Effector memory CD8-positive, alpha-beta T cell (primary cell): Measurements from ENCODE around the gene CLDN7.

Experiments used
- ATAC-seq: fragments of 150-1000 bp; cut with Tn5 transposase; replicated peaks from 2 replicates; pipeline ENCODE4 v1.10.0; 2021; ENCODE audit warnings: mild to moderate bottlenecking, moderate library complexity
- DNase-seq, 3 experiments: peaks; one replicate each; pipeline ENCODE4 v3.0.0; 2021
- H3K27ac Mint-ChIP-seq, 2 donors: one replicate each; pipeline ENCODE4 v1.8.0; 2022; ENCODE audit warnings: mild to moderate bottlenecking in 2 of 2, mixed read lengths in 2 of 2, moderate library complexity in 2 of 2
- H3K27me3 Mint-ChIP-seq, 2 donors: one replicate each; pipeline ENCODE4 v1.8.0; 2022; ENCODE audit warnings: mixed read lengths in 2 of 2
- H3K36me3 Mint-ChIP-seq: one replicate; pipeline ENCODE4 v1.8.0; 2022; ENCODE audit warnings: mild to moderate bottlenecking, moderate library complexity, mixed read lengths; ENCODE audit not compliant: insufficient read depth
- H3K4me1 Mint-ChIP-seq, 2 donors: one replicate each; pipeline ENCODE4 v1.8.0; 2022; ENCODE audit warnings: low read depth in 2 of 2, mixed read lengths in 2 of 2
- H3K4me3 Mint-ChIP-seq, 2 donors: one replicate each; pipeline ENCODE4 v1.8.0; 2022; ENCODE audit warnings: mild to moderate bottlenecking in 2 of 2, mixed read lengths in 2 of 2, moderate library complexity in 2 of 2
- H3K9me3 Mint-ChIP-seq, 2 donors: one replicate each; pipeline ENCODE4 v1.8.0; 2022; ENCODE audit warnings: mixed read lengths in 2 of 2

The CLDN7 gene

DNA sequence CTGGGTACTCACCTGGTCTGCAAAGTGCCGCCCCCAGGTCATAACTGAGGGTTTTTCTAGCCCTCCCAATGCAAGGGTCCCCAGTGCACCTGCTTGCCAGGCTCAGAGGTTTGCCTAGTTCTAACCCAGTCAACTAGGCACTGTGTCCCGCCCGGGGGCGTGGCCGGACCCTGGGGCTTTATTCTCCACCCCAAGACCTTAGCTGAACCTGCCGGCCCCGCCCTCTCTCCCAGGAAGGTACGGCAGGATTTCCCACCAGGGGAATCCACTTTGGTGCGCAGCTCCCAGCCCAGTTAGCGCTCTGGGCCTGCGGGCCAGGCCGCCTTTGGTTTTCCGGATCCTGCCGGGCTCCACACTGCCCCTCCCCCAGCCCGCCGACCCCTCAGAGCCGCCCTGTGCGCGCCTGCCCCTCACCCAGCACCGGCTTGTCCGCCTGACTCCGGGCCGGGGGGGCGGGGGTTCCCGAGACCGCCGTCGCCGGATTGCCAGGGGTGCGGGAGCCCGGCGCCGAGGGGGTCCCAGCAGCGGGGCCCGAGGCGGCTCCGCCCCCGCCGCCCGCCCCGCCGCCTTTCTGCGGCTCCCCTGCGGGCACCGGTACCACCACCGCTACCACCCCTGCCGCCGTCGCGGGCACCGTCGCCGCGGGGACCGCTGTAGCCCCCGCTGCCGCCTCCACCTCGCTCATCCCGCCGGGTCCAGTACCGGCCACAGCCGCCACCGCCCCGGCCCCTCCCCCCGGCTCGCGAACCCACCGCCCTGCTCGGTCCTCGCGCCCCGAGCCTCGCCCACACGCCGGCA, 31.7 kb upstream of the CLDN7 start:
- Mint-ChIP-seq H3K36me3 (peaks cover 10% of the 10 kb centered on the region), H3K4me1 (peaks cover 15 to 19% of the 10 kb centered on the region in 2 donors), H3K9me3 (no peaks in the 10 kb centered on the region), H3K27ac (peak overlapping the region in 1 of 2 donors; percentile 5), H3K27me3 (peaks cover 17 to 23% of the 10 kb centered on the region in 2 donors), H3K4me3 (peak overlapping the region; percentile 59 to 92)
- DNase-seq, result no peak
- ATAC-seq, result peak; percentile 32

DNA sequence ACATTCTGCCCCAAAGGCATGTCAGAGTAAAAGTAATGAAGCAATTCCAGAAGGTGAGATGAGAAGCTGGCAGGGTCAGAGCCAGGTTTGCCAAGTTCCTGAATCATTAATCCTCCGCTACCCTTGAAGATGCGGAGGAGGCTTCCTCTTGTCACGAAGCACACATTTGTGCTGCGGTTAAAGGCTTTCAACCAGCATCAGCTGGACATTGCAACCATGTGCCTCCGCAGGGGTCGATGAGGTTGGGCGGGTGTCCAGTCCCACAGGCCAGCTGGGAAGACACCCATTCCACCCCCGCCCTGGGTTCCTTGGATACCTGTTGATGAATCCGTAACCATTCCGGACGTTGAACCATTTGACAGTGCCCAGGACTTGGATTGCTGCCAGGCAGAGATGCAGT, 30.9 kb upstream of the CLDN7 start:
- peak overlapping the region; percentile 59 to 92 for H3K4me3 Mint-ChIP-seq
- ATAC-seq, result no peak
- H3K27me3 Mint-ChIP-seq, result peaks cover 18 to 28% of the 10 kb centered on the region in 2 donors

DNA sequence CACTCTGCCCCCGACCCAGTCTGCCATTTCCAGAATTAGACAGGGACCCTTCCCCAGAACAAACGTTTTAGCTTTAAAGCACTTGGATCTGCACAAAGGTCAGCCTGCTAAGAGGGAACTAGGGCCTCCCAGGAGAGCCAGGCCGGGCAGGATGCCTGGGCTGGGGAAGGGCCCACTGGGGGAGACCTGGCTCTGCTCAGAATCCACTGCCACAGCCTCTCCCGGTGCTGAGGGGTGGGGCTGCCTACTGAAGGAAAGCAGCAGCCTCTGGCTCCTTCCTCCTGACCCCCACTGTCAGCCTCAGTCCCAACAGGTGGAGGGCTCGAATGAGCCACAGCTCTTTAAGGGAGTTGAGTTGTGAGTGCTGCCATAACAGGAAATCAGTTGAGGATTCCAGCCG, 30.5 kb upstream of the CLDN7 start:
- peaks cover 15 to 19% of the 10 kb centered on the region in 2 donors for H3K4me1 Mint-ChIP-seq
- ATAC-seq, result no peak
- no peak overlapping the region for H3K4me3 Mint-ChIP-seq
- H3K36me3 Mint-ChIP-seq, result peaks cover 7% of the 10 kb centered on the region
- H3K27me3 Mint-ChIP-seq, result peaks cover 22 to 32% of the 10 kb centered on the region in 2 donors
- no peak overlapping the region for H3K27ac Mint-ChIP-seq
- DNase-seq, result no peak
- H3K9me3 Mint-ChIP-seq, result no peaks in the 10 kb centered on the region

More for the DNA sequence above, 30.9 kb upstream of the CLDN7 start:
- H3K36me3 Mint-ChIP-seq, result peaks cover 10% of the 10 kb centered on the region
- peaks cover 15 to 19% of the 10 kb centered on the region in 2 donors for H3K4me1 Mint-ChIP-seq
- no peak overlapping the region for H3K27ac Mint-ChIP-seq
- no peaks in the 10 kb centered on the region for H3K9me3 Mint-ChIP-seq
- no peak for DNase-seq

DNA sequence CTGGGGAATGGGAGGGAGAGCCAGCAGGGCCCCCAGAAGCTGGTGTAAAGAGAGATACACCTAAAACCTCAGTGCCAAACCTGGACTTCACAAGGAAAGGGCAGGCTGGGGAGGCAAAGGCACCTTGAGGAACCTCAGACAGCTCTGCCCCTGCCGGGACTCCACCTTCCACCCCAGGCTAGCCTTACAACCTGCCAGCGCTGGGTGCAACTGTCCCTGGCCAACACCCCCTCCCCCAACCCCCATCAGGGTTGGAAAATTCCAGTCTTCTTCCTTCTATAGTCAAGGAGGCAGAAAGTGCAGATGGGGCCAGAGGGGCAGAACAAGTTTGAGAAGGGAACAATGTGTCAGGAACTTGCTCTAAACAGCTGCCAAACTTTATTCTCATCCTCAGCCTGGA, 29.9 kb upstream of the CLDN7 start:
- H3K27me3 Mint-ChIP-seq, result peaks cover 27 to 37% of the 10 kb centered on the region in 2 donors
- peaks cover 5% of the 10 kb centered on the region for H3K36me3 Mint-ChIP-seq
- H3K27ac Mint-ChIP-seq, result no peak overlapping the region
- H3K4me1 Mint-ChIP-seq, result peaks cover 15 to 19% of the 10 kb centered on the region in 2 donors
- H3K4me3 Mint-ChIP-seq, result no peak overlapping the region
- no peak for DNase-seq
- ATAC-seq, result no peak
- no peaks in the 10 kb centered on the region for H3K9me3 Mint-ChIP-seq

- Mint-ChIP-seq H3K9me3 (no peaks in the 10 kb centered on the region), H3K36me3 (peaks cover 5% of the 10 kb centered on the region), H3K27ac (no peak overlapping the region), H3K27me3 (peaks cover 34 to 44% of the 10 kb centered on the region in 2 donors), H3K4me3 (no peak overlapping the region), H3K4me1 (peaks cover 11 to 12% of the 10 kb centered on the region in 2 donors)
- DNase-seq, result no peak
- no peak for ATAC-seq
Observed at GRCh38 chr17:7290685-7291084, 28.4 kb upstream of the CLDN7 start.

DNA sequence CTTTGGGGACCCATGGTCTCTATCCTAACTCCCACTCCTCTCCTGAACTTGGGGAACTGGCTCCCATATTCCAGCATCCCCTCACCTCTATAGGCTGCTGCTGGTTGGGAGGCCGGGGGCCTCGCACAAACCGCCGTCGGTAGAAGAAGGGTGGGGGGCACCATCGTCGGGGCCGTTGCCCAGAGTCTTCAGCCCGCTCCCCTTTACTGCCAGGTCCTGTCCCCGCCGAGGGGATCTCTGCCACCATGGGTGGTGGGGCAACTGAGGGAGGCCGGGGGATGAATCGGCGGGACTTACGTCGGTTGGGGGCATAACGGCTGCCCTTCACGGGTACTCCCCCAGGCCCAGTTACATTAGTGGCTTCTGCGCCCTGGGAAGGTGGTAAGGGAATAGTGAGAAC, 27.9 kb upstream of the CLDN7 start:
- no peak overlapping the region for H3K4me3 Mint-ChIP-seq
- peaks cover 6 to 10% of the 10 kb centered on the region in 2 donors for H3K4me1 Mint-ChIP-seq
- H3K9me3 Mint-ChIP-seq, result no peaks in the 10 kb centered on the region
- H3K27ac Mint-ChIP-seq, result no peak overlapping the region
- no peak for DNase-seq
- no peak for ATAC-seq
- peaks cover 39 to 42% of the 10 kb centered on the region in 2 donors for H3K27me3 Mint-ChIP-seq
- H3K36me3 Mint-ChIP-seq, result peaks cover 5% of the 10 kb centered on the region

GRCh38 chr17:7289256-7290032, 27.2 kb upstream of the CLDN7 start:
- H3K4me3 Mint-ChIP-seq, result no peak overlapping the region
- peaks cover 3 to 6% of the 10 kb centered on the region in 2 donors for H3K4me1 Mint-ChIP-seq
- ATAC-seq (no peak), DNase-seq (no peak)
- no peak overlapping the region for H3K27ac Mint-ChIP-seq
- H3K27me3 Mint-ChIP-seq, result peaks cover 44 to 47% of the 10 kb centered on the region in 2 donors
- no peaks in the 10 kb centered on the region for H3K9me3 Mint-ChIP-seq
- peaks cover 8% of the 10 kb centered on the region for H3K36me3 Mint-ChIP-seq

DNA sequence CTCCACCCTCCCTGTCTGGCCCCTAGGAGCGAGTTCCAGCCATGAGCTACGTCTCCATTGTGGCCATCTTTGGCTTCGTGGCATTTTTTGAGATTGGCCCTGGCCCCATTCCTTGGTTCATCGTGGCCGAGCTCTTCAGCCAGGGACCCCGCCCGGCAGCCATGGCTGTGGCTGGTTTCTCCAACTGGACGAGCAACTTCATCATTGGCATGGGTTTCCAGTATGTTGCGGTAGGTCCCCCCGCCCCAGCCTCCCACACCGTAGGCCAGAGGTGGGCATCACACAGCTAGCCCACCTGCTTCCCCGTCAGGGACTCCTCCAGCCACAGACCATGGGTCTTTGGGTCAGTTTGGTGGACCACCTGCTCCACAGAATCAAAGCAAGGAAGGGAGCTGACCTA, 23.4 kb upstream of the CLDN7 start:
- Mint-ChIP-seq H3K4me3 (no peak overlapping the region), H3K27ac (no peak overlapping the region), H3K4me1 (peaks cover 9 to 14% of the 10 kb centered on the region in 2 donors), H3K27me3 (peaks cover 52 to 84% of the 10 kb centered on the region in 2 donors), H3K9me3 (no peaks in the 10 kb centered on the region), H3K36me3 (peaks cover 6% of the 10 kb centered on the region)
- DNase-seq (no peak), ATAC-seq (no peak)

- H3K9me3 Mint-ChIP-seq, result no peaks in the 10 kb centered on the region
- H3K27ac Mint-ChIP-seq, result no peak overlapping the region
- DNase-seq, result no peak
- H3K27me3 Mint-ChIP-seq, result peaks cover 52 to 84% of the 10 kb centered on the region in 2 donors
- peaks cover 6% of the 10 kb centered on the region for H3K36me3 Mint-ChIP-seq
- no peak overlapping the region for H3K4me3 Mint-ChIP-seq
- no peak for ATAC-seq
- H3K4me1 Mint-ChIP-seq, result peaks cover 16 to 20% of the 10 kb centered on the region in 2 donors
Observed at GRCh38 chr17:7284911-7285310, 22.6 kb upstream of the CLDN7 start.

- DNase-seq (no peak), ATAC-seq (no peak)
- Mint-ChIP-seq H3K36me3 (peaks cover 6% of the 10 kb centered on the region), H3K4me1 (peaks cover 16 to 22% of the 10 kb centered on the region in 2 donors), H3K9me3 (no peaks in the 10 kb centered on the region), H3K27ac (no peak overlapping the region), H3K4me3 (peak overlapping the region in 1 of 2 donors; percentile 38), H3K27me3 (peaks cover 52 to 89% of the 10 kb centered on the region in 2 donors)
Observed at GRCh38 chr17:7283471-7284216, 21.4 kb upstream of the CLDN7 start.

- H3K4me3 Mint-ChIP-seq, result peak overlapping the region; percentile 80
Observed at GRCh38 chr17:7282752-7283321, 20.6 kb upstream of the CLDN7 start.

GRCh38 chr17:7281953-7282751, 19.9 kb upstream of the CLDN7 start:
- Mint-ChIP-seq H3K9me3 (no peaks in the 10 kb centered on the region), H3K4me3 (peak overlapping the region; percentile 80), H3K36me3 (peaks cover 6% of the 10 kb centered on the region), H3K27me3 (peaks cover 39 to 78% of the 10 kb centered on the region in 2 donors), H3K27ac (no peak overlapping the region), H3K4me1 (peaks cover 16 to 22% of the 10 kb centered on the region in 2 donors)
- DNase-seq (no peak), ATAC-seq (no peak)

More at GRCh38 chr17:7282752-7283321, 20.6 kb upstream of the CLDN7 start:
- Mint-ChIP-seq H3K27me3 (peaks cover 45 to 85% of the 10 kb centered on the region in 2 donors), H3K27ac (no peak overlapping the region), H3K4me1 (peaks cover 16 to 22% of the 10 kb centered on the region in 2 donors), H3K9me3 (no peaks in the 10 kb centered on the region), H3K36me3 (peaks cover 6% of the 10 kb centered on the region)
- DNase-seq (no peak), ATAC-seq (no peak)
